ENCODE results near the gene CDH13.

The CDH13 gene

GRCh38 chr16:82935766-82936165 lies 309.0 kb downstream of the CDH13 start:
- no peak for TF ChIP-seq CTCF (IDR thresholded peaks at IDR 0.05; ENCODE audit: low read depth, low read length, poor library complexity, severe bottlenecking)
- TF ChIP-seq EZH2phosphoT487 (IDR thresholded peaks at IDR 0.05; ENCODE audit: borderline replicate concordance, low read length), result no peak
- H3K27ac ChIP-seq (ENCODE audit: low read depth, low read length), result peak overlapping the region; percentile 41; the same call in 1 of the 2 replicates

DNA sequence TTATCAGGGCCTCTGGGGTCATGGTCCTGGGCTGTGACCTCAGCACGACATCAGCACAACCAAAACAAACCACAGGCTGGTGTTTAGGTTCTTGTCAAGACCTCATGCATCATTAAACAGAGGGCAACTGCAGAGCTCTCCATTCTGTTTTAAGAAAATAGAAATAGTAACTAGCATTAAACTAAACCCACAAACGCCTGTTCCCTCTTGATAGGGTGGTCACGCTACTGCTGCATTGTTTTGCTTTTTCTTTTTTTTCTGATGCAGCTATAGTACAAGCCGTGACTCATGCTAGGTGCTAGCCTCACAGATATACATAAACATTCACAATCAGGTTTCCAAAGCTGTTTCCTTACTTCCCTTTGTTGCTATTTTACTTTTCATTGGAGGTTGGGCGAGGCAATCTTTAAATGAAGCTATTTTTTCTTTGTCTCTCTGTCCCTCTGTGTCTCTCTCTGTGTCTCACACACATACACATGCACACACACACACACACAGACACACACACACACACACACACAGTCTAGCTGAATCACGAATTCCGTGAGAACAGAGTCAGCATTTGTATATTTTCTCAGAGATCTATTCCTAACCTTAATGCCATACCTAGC lies 310.3 kb downstream of the CDH13 start:
- TF ChIP-seq EZH2phosphoT487 (IDR thresholded peaks at IDR 0.05; ENCODE audit: borderline replicate concordance, low read length) (no peak), CTCF (IDR thresholded peaks at IDR 0.05; ENCODE audit: low read depth, low read length, poor library complexity, severe bottlenecking) (no peak)
- Histone ChIP-seq H3K27me3 (ENCODE audit: control insufficient read depth, low read length) (no peaks in the 10 kb centered on the region), H3K4me1 (ENCODE audit: control insufficient read depth, low read length) (peaks cover 16% of the 10 kb centered on the region), H3K9me2 (replicated peaks; ENCODE audit: control insufficient read depth, low read length) (no peaks in the 10 kb centered on the region), H4K20me1 (ENCODE audit: control insufficient read depth, insufficient read depth, low read depth, low read length) (no peaks in the 10 kb centered on the region), H3K4me3 (ENCODE audit: low read length) (no peak overlapping the region), H3F3A (ENCODE audit: control insufficient read depth, insufficient read depth) (no peaks in the 10 kb centered on the region), H3K4me2 (ENCODE audit: low read length) (no peak overlapping the region), H3K79me2 (ENCODE audit: control insufficient read depth, low read length) (no peaks in the 10 kb centered on the region), H3K9me3 (ENCODE audit: control insufficient read depth, insufficient read depth, low read length) (peaks cover 28% of the 10 kb centered on the region; the same call in 1 of the 2 replicates), H3K36me3 (ENCODE audit: control insufficient read depth, low read length) (no peaks in the 10 kb centered on the region), H3K27ac (ENCODE audit: low read depth, low read length) (no peak overlapping the region)

More at GRCh38 chr16:82935766-82936165, 309.0 kb downstream of the CDH13 start:
- H3K79me2 ChIP-seq (ENCODE audit: control insufficient read depth, low read length), result no peaks in the 10 kb centered on the region
- H3K36me3 ChIP-seq (ENCODE audit: control insufficient read depth, low read length), result no peaks in the 10 kb centered on the region
- H4K20me1 ChIP-seq (ENCODE audit: control insufficient read depth, insufficient read depth, low read depth, low read length), result no peaks in the 10 kb centered on the region
- H3K4me3 ChIP-seq (ENCODE audit: low read length), result no peak overlapping the region
- H3K27me3 ChIP-seq (ENCODE audit: control insufficient read depth, low read length), result no peaks in the 10 kb centered on the region
- peaks cover 16% of the 10 kb centered on the region for H3K4me1 ChIP-seq (ENCODE audit: control insufficient read depth, low read length)
- H3F3A ChIP-seq (ENCODE audit: control insufficient read depth, insufficient read depth), result no peaks in the 10 kb centered on the region
- no peak overlapping the region for H3K4me2 ChIP-seq (ENCODE audit: low read length)
- H3K9me2 ChIP-seq (replicated peaks; ENCODE audit: control insufficient read depth, low read length), result no peaks in the 10 kb centered on the region
- peaks cover 28% of the 10 kb centered on the region; the same call in 1 of the 2 replicates for H3K9me3 ChIP-seq (ENCODE audit: control insufficient read depth, insufficient read depth, low read length)

DNA sequence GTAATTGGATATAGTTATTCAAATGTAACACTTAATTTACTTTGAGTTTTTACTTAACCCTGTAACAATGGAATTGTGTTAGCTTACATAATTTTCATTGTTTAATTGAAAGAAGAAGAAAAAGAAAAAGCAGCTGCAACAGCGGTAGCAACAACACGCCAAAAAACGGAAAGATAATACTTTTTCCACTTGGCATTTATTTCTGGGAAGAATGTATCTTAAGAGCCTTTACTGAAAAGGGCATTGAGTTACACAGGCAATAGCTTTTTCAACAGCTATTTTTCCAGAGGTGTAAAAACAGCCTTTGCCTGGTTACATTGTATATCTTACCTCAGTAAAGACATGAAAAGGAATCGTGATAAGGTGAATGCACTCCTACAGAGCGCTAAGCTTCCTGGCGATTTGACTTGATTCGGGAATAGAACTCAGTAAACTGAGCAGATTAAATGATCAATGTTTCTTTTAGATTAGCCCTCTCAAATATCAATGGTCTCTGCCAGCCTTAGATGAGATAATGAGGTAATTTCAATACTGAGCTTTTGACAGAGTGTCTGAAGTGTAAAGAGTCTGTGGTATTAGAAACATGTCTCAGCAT lies 311.3 kb downstream of the CDH13 start:
- no peak overlapping the region for H3K4me2 ChIP-seq (ENCODE audit: low read length)
- H3K9me3 ChIP-seq (ENCODE audit: control insufficient read depth, insufficient read depth, low read length), result peaks cover 28% of the 10 kb centered on the region; the same call in 1 of the 2 replicates
- H3K4me3 ChIP-seq (ENCODE audit: low read length), result no peak overlapping the region
- H3K27ac ChIP-seq (ENCODE audit: low read depth, low read length), result no peak overlapping the region
- H3K9me2 ChIP-seq (replicated peaks; ENCODE audit: control insufficient read depth, low read length), result no peaks in the 10 kb centered on the region
- no peaks in the 10 kb centered on the region for H3K36me3 ChIP-seq (ENCODE audit: control insufficient read depth, low read length)
- no peak for TF ChIP-seq CTCF (IDR thresholded peaks at IDR 0.05; ENCODE audit: low read depth, low read length, poor library complexity, severe bottlenecking)
- TF ChIP-seq EZH2phosphoT487 (IDR thresholded peaks at IDR 0.05; ENCODE audit: borderline replicate concordance, low read length), result no peak
- H3K4me1 ChIP-seq (ENCODE audit: control insufficient read depth, low read length), result peaks cover 16% of the 10 kb centered on the region
- no peaks in the 10 kb centered on the region for H3K27me3 ChIP-seq (ENCODE audit: control insufficient read depth, low read length)
- H4K20me1 ChIP-seq (ENCODE audit: control insufficient read depth, insufficient read depth, low read depth, low read length), result no peaks in the 10 kb centered on the region
- H3F3A ChIP-seq (ENCODE audit: control insufficient read depth, insufficient read depth), result no peaks in the 10 kb centered on the region
- H3K79me2 ChIP-seq (ENCODE audit: control insufficient read depth, low read length), result no peaks in the 10 kb centered on the region

All from DOHH2 (cell line).